Caco-2 (cell line): Measurements from ENCODE around the gene ETHE1. TPM values are rescaled to one million over a fixed set of nuclear protein-coding genes. Genes with fewer than 3 reads are reported as not detected.

ENCODE experiments used
- BruUV-seq: library from RNA; stranded (reverse); fragments of 400-500 nt; replicated peaks from 2 replicates; lab custom pipeline; 2021; lab: Mats Ljungman, UMichigan
- CTCF ChIA-PET: fragments of 300-600 bp; sonication (Branson Sonifier 250); formaldehyde crosslinking; loops from one replicate; lab custom pipeline; 2022; ENCODE audit warnings: antibody characterized with exemption; lab: Charles Lee
- POLR2A ChIA-PET: fragments of 300-600 bp; sonication (Branson Sonifier 250); formaldehyde crosslinking; loops from one replicate; lab custom pipeline; 2022; ENCODE audit warnings: antibody characterized with exemption; lab: Charles Lee
- DNase-seq, 2 experiments: peaks; one replicate each; pipeline versions ENCODE4 v3.0.0 to v3.0.0-alpha.2; 2020 to 2022
- H3K27me3 ChIP-seq: replicated peaks from 2 replicates; pipeline ENCODE4 v1.6.0; 2011; ENCODE audit warnings: low read length; ENCODE audit not compliant: control insufficient read depth, insufficient read depth
- H3K36me3 ChIP-seq: 2 replicates; pipeline ENCODE4 v1.5.1; 2011; ENCODE audit warnings: low read length; ENCODE audit not compliant: control insufficient read depth, insufficient read depth
- H3K4me1 ChIP-seq: fragments of 250-450 bp; sonication (Bioruptor Pico); 2 replicates; pipeline ENCODE4 v1.5.1; 2020; ENCODE audit warnings: mild to moderate bottlenecking
- H3K4me3 ChIP-seq: 2 replicates; pipeline ENCODE4 v1.5.1; 2011; ENCODE audit warnings: low read depth, mild to moderate bottlenecking, control low read depth, low read length
- H3K9me3 ChIP-seq: fragments of 250-450 bp; sonication (Bioruptor Pico); 2 replicates; pipeline ENCODE4 v1.5.1; 2020; ENCODE audit warnings: mild to moderate bottlenecking, moderate library complexity
- H3K27ac Mint-ChIP-seq: one replicate; pipeline ENCODE4 v1.8.0; 2022; ENCODE audit warnings: mixed read lengths; ENCODE audit not compliant: unreplicated experiment
- H3K27me3 Mint-ChIP-seq: one replicate; pipeline ENCODE4 v1.8.0; 2022; ENCODE audit warnings: mixed read lengths; ENCODE audit not compliant: insufficient read depth, unreplicated experiment
- H3K36me3 Mint-ChIP-seq: one replicate; pipeline ENCODE4 v1.8.0; 2022; ENCODE audit warnings: mild to moderate bottlenecking, mixed read lengths; ENCODE audit not compliant: insufficient read depth, unreplicated experiment
- H3K4me1 Mint-ChIP-seq: one replicate; pipeline ENCODE4 v1.8.0; 2022; ENCODE audit warnings: low read depth, mixed read lengths; ENCODE audit not compliant: unreplicated experiment
- H3K4me3 Mint-ChIP-seq: one replicate; pipeline ENCODE4 v1.8.0; 2022; ENCODE audit warnings: mild to moderate bottlenecking, moderate library complexity, mixed read lengths; ENCODE audit not compliant: unreplicated experiment
- H3K9me3 Mint-ChIP-seq: one replicate; pipeline ENCODE4 v1.8.0; 2022; ENCODE audit warnings: mixed read lengths; ENCODE audit not compliant: unreplicated experiment
- CTCF ChIP-seq, 2 experiments: fragments of 200-600 bp in 1 of 2; IDR thresholded peaks; 1 replicate in 1 of 2; 2 replicates in 1 of 2; pipeline versions ENCODE4 v1.5.1 to v1.8.0; 2011 to 2022; ENCODE audit warnings: antibody characterized with exemption in 1 of 2, control low read depth in 1 of 2, inconsistent platforms in 1 of 2, low read depth in 1 of 2, low read length in 1 of 2, mild to moderate bottlenecking in 1 of 2, moderate library complexity in 1 of 2; ENCODE audit not compliant: insufficient read depth in 1 of 2, severe bottlenecking in 1 of 2, unreplicated experiment in 1 of 2
- intact Hi-C: fragments of 100-400 bp; cut with micrococcal nuclease; formaldehyde crosslinking; loops from one replicate; pipeline ENCODE4 v1.10.0; 2022; ENCODE audit not compliant: unreplicated experiment
- total RNA-seq: library from RNA; stranded (reverse); gene quantifications from 2 replicates; pipeline ENCODE4 v1.2.3, GENCODE V29; 2022

ETHE1 gene
- total RNA-seq, 1 experiment from 2014 or later: 39.6 TPM

- intact Hi-C loops: no loop called here
- no TSS peak for BruUV-seq
- H3K9me3 Mint-ChIP-seq: no peaks in the 10 kb centered on the region
- CTCF ChIA-PET: interaction anchor here (1.6 kb wide), 1 partner anchor 39 kb away, joined by 4 read pairs; no protein-coding TSS in a partner anchor
- no peak overlapping the region for H3K27ac Mint-ChIP-seq
- peaks cover 2% of the 10 kb centered on the region for H3K4me1 Mint-ChIP-seq
- Histone ChIP-seq H3K9me3 (no peaks in the 10 kb centered on the region), H3K27me3 (no peaks in the 10 kb centered on the region), H3K36me3 (no peaks in the 10 kb centered on the region), H3K4me3 (no peak overlapping the region), H3K4me1 (peaks cover 7% of the 10 kb centered on the region)
- DNase-seq: no peak
- no peaks in the 10 kb centered on the region for H3K27me3 Mint-ChIP-seq
- no peak overlapping the region for H3K4me3 Mint-ChIP-seq
- H3K36me3 Mint-ChIP-seq: peaks cover 11% of the 10 kb centered on the region
- POLR2A ChIA-PET: interaction anchor here (0.9 kb wide), 1 partner anchor 39 kb away, joined by 4 read pairs; no protein-coding TSS in a partner anchor
- TF ChIP-seq CTCF (IDR thresholded peaks at IDR 0.05; ENCODE audit: insufficient read depth in 1 of 2, low read depth in 1 of 2, low read length in 1 of 2, severe bottlenecking in 1 of 2, unreplicated experiment in 1 of 2): no peak
Measured at GRCh38 chr19:43480574-43480973, 46.4 kb downstream of the ETHE1 start.

- Histone ChIP-seq H3K4me1 (peaks cover 9% of the 10 kb centered on the region), H3K27me3 (no peaks in the 10 kb centered on the region), H3K4me3 (no peak overlapping the region), H3K9me3 (no peaks in the 10 kb centered on the region), H3K36me3 (no peaks in the 10 kb centered on the region)
- no peaks in the 10 kb centered on the region for H3K9me3 Mint-ChIP-seq
- no peak for DNase-seq
- no peaks in the 10 kb centered on the region for H3K27me3 Mint-ChIP-seq
- peaks cover 16% of the 10 kb centered on the region for H3K36me3 Mint-ChIP-seq
- CTCF ChIA-PET: interaction anchor here (1.6 kb wide), 1 partner anchor 39 kb away, joined by 4 read pairs; no protein-coding TSS in a partner anchor
- H3K4me3 Mint-ChIP-seq: no peak overlapping the region
- no peak for TF ChIP-seq CTCF (IDR thresholded peaks at IDR 0.05; ENCODE audit: insufficient read depth in 1 of 2, low read depth in 1 of 2, low read length in 1 of 2, severe bottlenecking in 1 of 2, unreplicated experiment in 1 of 2)
- no TSS peak for BruUV-seq
- POLR2A ChIA-PET: interaction anchor here (0.9 kb wide), 1 partner anchor 39 kb away, joined by 4 read pairs; no protein-coding TSS in a partner anchor
- H3K4me1 Mint-ChIP-seq: peaks cover 6% of the 10 kb centered on the region
- intact Hi-C loops: no loop called here
- H3K27ac Mint-ChIP-seq: no peak overlapping the region
Measured at GRCh38 chr19:43479961-43480561, 46.9 kb downstream of the ETHE1 start.

- intact Hi-C loops: no loop called here
- no peaks in the 10 kb centered on the region for H3K27me3 Mint-ChIP-seq
- BruUV-seq: no TSS peak
- H3K36me3 Mint-ChIP-seq: peaks cover 18% of the 10 kb centered on the region
- H3K4me1 Mint-ChIP-seq: peaks cover 6% of the 10 kb centered on the region
- H3K36me3 ChIP-seq: no peaks in the 10 kb centered on the region
- no peaks in the 10 kb centered on the region for H3K9me3 Mint-ChIP-seq
- TF ChIP-seq CTCF (IDR thresholded peaks at IDR 0.05; ENCODE audit: insufficient read depth in 1 of 2, low read depth in 1 of 2, low read length in 1 of 2, severe bottlenecking in 1 of 2, unreplicated experiment in 1 of 2): no peak
- no peak overlapping the region for H3K4me3 ChIP-seq
- no peak overlapping the region for H3K27ac Mint-ChIP-seq
- H3K4me3 Mint-ChIP-seq: no peak overlapping the region
- no peaks in the 10 kb centered on the region for H3K27me3 ChIP-seq
- peaks cover 14% of the 10 kb centered on the region for H3K4me1 ChIP-seq
- POLR2A ChIA-PET: no interaction called here
- CTCF ChIA-PET: no interaction called here
- DNase-seq: no peak
- no peaks in the 10 kb centered on the region for H3K9me3 ChIP-seq
Measured at GRCh38 chr19:43479226-43479625, 47.8 kb downstream of the ETHE1 start.
